Left ventricle myocardium inferior (tissue), 1 donor: Measurements from ENCODE around the gene APOBEC3A. TPM values are rescaled to one million over a fixed set of nuclear protein-coding genes. Genes with fewer than 3 reads are reported as not detected.

Experiments used
- DNase-seq: peaks from one replicate; pipeline ENCODE4 v3.0.0-alpha.2; 2020
- H3K27ac ChIP-seq: fragments of 200-600 bp; replicated peaks from 2 replicates; pipeline ENCODE4 v1.8.0; 2021
- H3K27me3 ChIP-seq: fragments of 200-600 bp; 2 replicates; pipeline ENCODE4 v1.8.0; 2021; ENCODE audit warnings: low read depth
- H3K36me3 ChIP-seq: fragments of 200-600 bp; 2 replicates; pipeline ENCODE4 v1.8.0; 2021
- H3K4me1 ChIP-seq: fragments of 200-600 bp; 2 replicates; pipeline ENCODE4 v1.8.0; 2021
- H3K4me3 ChIP-seq: fragments of 200-600 bp; 2 replicates; pipeline ENCODE4 v1.8.0; 2021; ENCODE audit warnings: mild to moderate bottlenecking, moderate library complexity
- H3K9me3 ChIP-seq: fragments of 200-600 bp; replicated peaks from 2 replicates; pipeline ENCODE4 v1.8.0; 2021
- CTCF ChIP-seq: fragments of 200-600 bp; IDR thresholded peaks from 2 replicates; pipeline ENCODE4 v1.8.0; 2021; ENCODE audit warnings: antibody characterized with exemption, mild to moderate bottlenecking, borderline replicate concordance
- intact Hi-C: fragments of 100-400 bp; cut with micrococcal nuclease; formaldehyde crosslinking; loops from one replicate; pipeline ENCODE4 v1.11.0; 2022
- total RNA-seq: library from RNA; stranded (reverse); fragmentation: NEBNext Ultra II Directional; extraction: Animal tissue kit (Norgen Biotek cat#: 25700); gene quantifications from one replicate; pipeline ENCODE4 v1.2.1, GENCODE V29; 2021
- donor health status: DM: no; HTN: yes; CAD: no; lungs with severe emphysema.

The APOBEC3A gene
- total RNA-seq, 1 donor from 2014 or later = 0.41 TPM

GRCh38 chr22:38921806-38922205 lies 35.6 kb upstream of the APOBEC3A start:
- TF ChIP-seq CTCF = no peak

DNA sequence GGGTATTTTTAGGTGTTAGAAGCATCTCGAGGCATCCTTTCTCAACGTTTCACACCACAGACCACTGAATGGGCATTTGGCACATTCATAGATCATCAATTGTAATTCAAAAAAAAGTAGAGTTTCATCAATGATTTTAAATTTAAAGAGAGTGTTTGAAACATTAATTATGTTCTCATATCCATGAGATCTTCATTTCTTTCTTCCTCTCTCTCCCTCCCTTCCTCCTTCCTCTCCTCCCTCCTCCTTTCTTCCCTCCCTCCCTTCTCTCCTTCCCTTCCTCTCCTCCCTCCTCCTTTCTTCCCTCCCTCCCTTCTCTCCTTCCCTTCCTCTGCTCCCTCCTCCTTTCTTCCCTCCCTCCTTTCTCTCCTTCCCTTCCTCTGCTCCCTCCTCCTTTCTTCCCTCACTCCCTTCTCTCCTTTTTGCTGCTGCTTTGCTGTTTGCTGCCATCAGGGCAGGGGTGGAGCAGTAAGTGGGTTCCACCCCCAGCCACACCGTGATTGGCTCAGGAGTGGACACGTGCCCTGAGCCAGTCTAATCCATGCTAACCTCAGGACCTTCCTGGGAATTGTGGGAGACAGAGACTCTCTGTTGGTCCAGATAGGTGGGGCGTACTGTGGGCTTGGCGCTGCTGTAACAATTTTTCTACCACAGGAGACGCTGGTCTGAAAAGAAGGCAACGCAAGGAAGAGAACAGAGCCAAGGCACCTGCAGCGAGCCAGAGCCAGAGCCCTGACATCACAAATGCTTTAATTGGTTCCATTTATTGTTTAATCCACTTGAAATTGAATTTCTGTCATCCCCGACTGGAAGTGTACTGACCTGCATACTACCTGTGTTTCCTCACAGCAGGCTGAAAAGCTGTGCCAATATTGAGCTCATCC lies 33.7 kb upstream of the APOBEC3A start:
- TF ChIP-seq CTCF = peak; percentile 46
- H3K4me3 ChIP-seq = peak overlapping the region; percentile 56
- no peaks in the 10 kb centered on the region for H3K9me3 ChIP-seq
- intact Hi-C loops = no loop called here
- H3K36me3 ChIP-seq = no peaks in the 10 kb centered on the region
- DNase-seq = peak; percentile 63
- H3K27me3 ChIP-seq = peaks cover 20% of the 10 kb centered on the region
- H3K4me1 ChIP-seq = peaks cover 36% of the 10 kb centered on the region
- peak overlapping the region; percentile 92 for H3K27ac ChIP-seq

More at GRCh38 chr22:38921806-38922205, 35.6 kb upstream of the APOBEC3A start:
- no peaks in the 10 kb centered on the region for H3K9me3 ChIP-seq
- peaks cover 1% of the 10 kb centered on the region for H3K27me3 ChIP-seq
- H3K4me3 ChIP-seq = no peak overlapping the region
- intact Hi-C loops = no loop called here
- H3K36me3 ChIP-seq = no peaks in the 10 kb centered on the region
- DNase-seq = no peak
- H3K4me1 ChIP-seq = peaks cover 26% of the 10 kb centered on the region
- no peak overlapping the region for H3K27ac ChIP-seq

DNA sequence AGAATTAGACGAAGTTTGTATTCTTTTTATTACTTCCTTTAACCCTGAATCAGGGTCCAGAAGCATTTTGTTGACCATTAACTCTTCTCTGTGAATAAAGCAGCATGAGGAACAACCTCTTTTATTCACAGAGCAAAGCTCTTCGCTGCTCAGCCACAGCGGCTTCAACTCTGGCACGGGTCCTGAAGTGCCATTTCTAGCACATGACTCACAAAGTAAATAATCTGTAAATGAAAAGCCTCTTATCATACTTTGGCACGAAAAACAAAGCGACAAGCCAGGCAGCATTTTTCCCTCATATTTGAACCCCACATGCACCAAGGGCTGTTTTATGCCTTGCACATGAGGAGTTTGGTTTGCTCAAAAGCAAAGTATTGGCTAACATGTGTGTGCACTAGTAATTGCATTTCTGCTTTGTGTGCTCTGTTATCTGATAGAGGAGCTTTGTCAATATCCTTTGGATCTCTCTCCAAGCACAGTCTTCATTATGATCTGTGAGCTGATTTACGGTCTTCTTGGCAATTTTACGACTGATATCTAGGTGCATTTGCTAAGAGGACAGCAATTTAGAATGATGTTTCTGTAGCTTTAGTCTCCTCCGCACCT lies 33.0 kb upstream of the APOBEC3A start:
- peak; percentile 72 for DNase-seq
- intact Hi-C loops = no loop called here
- Histone ChIP-seq H3K27me3 (peaks cover 21% of the 10 kb centered on the region), H3K27ac (peak overlapping the region; percentile 92), H3K4me3 (peak overlapping the region; percentile 56), H3K9me3 (no peaks in the 10 kb centered on the region), H3K4me1 (peaks cover 36% of the 10 kb centered on the region), H3K36me3 (no peaks in the 10 kb centered on the region)
- TF ChIP-seq CTCF = no peak

DNA sequence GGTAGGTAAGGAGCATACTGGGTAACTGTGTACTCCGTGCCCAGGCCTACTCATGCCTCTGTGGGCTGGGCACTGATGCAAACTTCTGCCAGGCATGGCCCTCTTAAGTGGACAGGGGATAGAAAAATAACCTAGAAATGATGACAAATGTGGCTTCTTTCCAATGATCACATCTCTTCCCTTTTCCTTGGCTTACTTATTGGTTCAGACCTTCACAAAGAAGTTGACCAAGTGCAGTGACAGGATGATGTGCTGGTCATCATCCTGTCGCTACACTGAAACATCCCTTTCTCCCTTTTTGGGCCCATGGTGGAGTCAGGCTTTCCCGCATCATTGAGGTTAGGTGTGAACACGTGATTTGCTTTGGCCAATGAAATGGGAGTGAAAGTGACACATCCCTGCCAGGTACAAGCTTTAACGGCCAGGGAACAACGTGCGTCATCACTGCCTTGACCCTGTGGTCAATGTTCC lies 31.8 kb upstream of the APOBEC3A start:
- Histone ChIP-seq H3K27ac (peak overlapping the region; percentile 23), H3K4me3 (no peak overlapping the region), H3K36me3 (no peaks in the 10 kb centered on the region), H3K27me3 (peaks cover 21% of the 10 kb centered on the region), H3K9me3 (no peaks in the 10 kb centered on the region), H3K4me1 (peaks cover 39% of the 10 kb centered on the region)
- TF ChIP-seq CTCF = no peak
- intact Hi-C loops = no loop called here
- DNase-seq = no peak

- Histone ChIP-seq H3K9me3 (no peaks in the 10 kb centered on the region), H3K27me3 (peaks cover 21% of the 10 kb centered on the region), H3K4me3 (peak overlapping the region; percentile 60), H3K27ac (peak overlapping the region; percentile 79), H3K4me1 (peaks cover 41% of the 10 kb centered on the region), H3K36me3 (no peaks in the 10 kb centered on the region)
- DNase-seq = peak; percentile 74
- intact Hi-C loops = no loop called here
- peak; percentile 78 for TF ChIP-seq CTCF
Measured at GRCh38 chr22:38927033-38927781, 30.2 kb upstream of the APOBEC3A start.
